HS-27A (cell line): Measurements from ENCODE around the gene TMEM117.
"Not testable (repeated sequence)": the region's sequence is repeated elsewhere in the genome, so short reads cannot be mapped to it uniquely, and the experiment has no call there.

Experiments used
- DNase-seq: peaks from one replicate; pipeline ENCODE4 v3.0.0-alpha.2; 2012; ENCODE audit warnings: low read depth, missing footprints

Gene TMEM117

GRCh38 chr12:44100264-44100663 is 264.4 kb downstream of the TMEM117 start:
- DNase-seq: no peak

GRCh38 chr12:44101475-44101874 is 265.6 kb downstream of the TMEM117 start:
- DNase-seq: no peak

GRCh38 chr12:44114906-44115305 is 279.0 kb downstream of the TMEM117 start:
- DNase-seq: no peak

GRCh38 chr12:44117337-44117736 is 281.5 kb downstream of the TMEM117 start:
- no peak for DNase-seq

GRCh38 chr12:44118946-44119345 is 283.1 kb downstream of the TMEM117 start:
- no peak for DNase-seq

- no peak for DNase-seq
Observed at GRCh38 chr12:44126806-44127205, 290.9 kb downstream of the TMEM117 start.

GRCh38 chr12:44127966-44128710 is 292.3 kb downstream of the TMEM117 start:
- no peak for DNase-seq

- DNase-seq: no peak
Observed at GRCh38 chr12:44143175-44143574, 307.3 kb downstream of the TMEM117 start.

- no peak for DNase-seq
Observed at GRCh38 chr12:44148936-44149335, 313.1 kb downstream of the TMEM117 start.

- no peak for DNase-seq
Observed at GRCh38 chr12:44154128-44154527, 318.2 kb downstream of the TMEM117 start.

- no peak for DNase-seq
Observed at GRCh38 chr12:44155358-44155757, 319.5 kb downstream of the TMEM117 start.

GRCh38 chr12:44157359-44157758 is 321.5 kb downstream of the TMEM117 start:
- DNase-seq: no peak

GRCh38 chr12:44158746-44159145 is 322.9 kb downstream of the TMEM117 start:
- no peak for DNase-seq

- DNase-seq: no peak
Observed at GRCh38 chr12:44159216-44159615, 323.3 kb downstream of the TMEM117 start.

- no peak for DNase-seq
Observed at GRCh38 chr12:44159862-44160261, 324.0 kb downstream of the TMEM117 start.

GRCh38 chr12:44162961-44163360 is 327.1 kb downstream of the TMEM117 start:
- no peak for DNase-seq

GRCh38 chr12:44174053-44174452 is 338.2 kb downstream of the TMEM117 start:
- no peak for DNase-seq

- no peak for DNase-seq
Observed at GRCh38 chr12:44184499-44185206, 348.8 kb downstream of the TMEM117 start.

GRCh38 chr12:44193281-44193680 is 357.4 kb downstream of the TMEM117 start:
- DNase-seq: no peak

- DNase-seq: not testable (repeated sequence)
Observed at GRCh38 chr12:44195719-44196118, 359.8 kb downstream of the TMEM117 start.

GRCh38 chr12:44206045-44206444 is 370.2 kb downstream of the TMEM117 start:
- DNase-seq: no peak

- no peak for DNase-seq
Observed at GRCh38 chr12:44217146-44217883, 381.4 kb downstream of the TMEM117 start.

- DNase-seq: no peak
Observed at GRCh38 chr12:44223736-44224135, 387.9 kb downstream of the TMEM117 start.
